ENCODE measurements around the gene LYRM7. TPM values are rescaled to one million over a fixed set of nuclear protein-coding genes. Genes with fewer than 3 reads are reported as not detected.

Gene LYRM7
- total RNA-seq, 1 experiment from 2014 or later, result 4.6 TPM

DNA sequence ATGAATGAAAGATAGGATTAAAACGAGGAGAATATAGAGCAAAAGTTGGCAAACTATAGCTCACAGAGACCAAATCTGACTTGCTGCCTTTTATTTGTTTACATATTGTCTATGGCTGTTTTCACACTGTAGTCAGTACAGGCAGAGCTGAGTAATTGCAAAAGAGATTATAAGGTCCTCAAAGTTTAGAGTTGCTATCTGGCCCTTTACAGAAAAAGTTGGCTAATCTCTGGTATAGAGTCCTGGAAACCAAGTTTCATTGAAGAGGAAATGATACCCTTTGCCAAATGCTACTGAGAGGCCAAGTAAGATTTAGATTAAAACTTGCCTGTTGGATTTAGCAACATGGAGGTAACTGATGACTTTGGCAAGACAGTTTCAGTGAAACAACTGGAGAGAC lies 36.0 kb downstream of the LYRM7 start:
- no peak for DNase-seq
- H3K27me3 ChIP-seq, result no peaks in the 10 kb centered on the region
- no peak overlapping the region for H3K4me3 ChIP-seq
- H3K9me3 ChIP-seq, result no peaks in the 10 kb centered on the region
- H3K36me3 ChIP-seq, result no peaks in the 10 kb centered on the region

DNA sequence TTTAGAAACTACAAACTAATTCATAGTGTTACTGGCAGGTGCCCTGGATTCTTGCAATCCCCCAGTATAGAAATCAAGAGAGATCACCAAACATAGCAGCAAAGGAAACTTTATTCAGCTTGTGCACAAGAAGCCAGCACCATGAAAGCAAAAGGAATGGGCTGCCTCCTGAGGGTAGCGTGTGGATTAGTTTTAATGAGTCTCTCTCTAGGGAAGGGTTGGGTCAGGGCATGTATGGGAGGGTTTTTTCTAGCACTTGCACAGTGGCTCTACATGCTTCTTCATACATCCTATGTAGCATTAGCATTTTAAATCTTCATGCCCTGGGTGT lies 38.4 kb downstream of the LYRM7 start:
- Histone ChIP-seq H3K4me3 (no peak overlapping the region), H3K36me3 (no peaks in the 10 kb centered on the region), H3K27me3 (no peaks in the 10 kb centered on the region), H3K9me3 (no peaks in the 10 kb centered on the region)
- DNase-seq, result no peak

DNA sequence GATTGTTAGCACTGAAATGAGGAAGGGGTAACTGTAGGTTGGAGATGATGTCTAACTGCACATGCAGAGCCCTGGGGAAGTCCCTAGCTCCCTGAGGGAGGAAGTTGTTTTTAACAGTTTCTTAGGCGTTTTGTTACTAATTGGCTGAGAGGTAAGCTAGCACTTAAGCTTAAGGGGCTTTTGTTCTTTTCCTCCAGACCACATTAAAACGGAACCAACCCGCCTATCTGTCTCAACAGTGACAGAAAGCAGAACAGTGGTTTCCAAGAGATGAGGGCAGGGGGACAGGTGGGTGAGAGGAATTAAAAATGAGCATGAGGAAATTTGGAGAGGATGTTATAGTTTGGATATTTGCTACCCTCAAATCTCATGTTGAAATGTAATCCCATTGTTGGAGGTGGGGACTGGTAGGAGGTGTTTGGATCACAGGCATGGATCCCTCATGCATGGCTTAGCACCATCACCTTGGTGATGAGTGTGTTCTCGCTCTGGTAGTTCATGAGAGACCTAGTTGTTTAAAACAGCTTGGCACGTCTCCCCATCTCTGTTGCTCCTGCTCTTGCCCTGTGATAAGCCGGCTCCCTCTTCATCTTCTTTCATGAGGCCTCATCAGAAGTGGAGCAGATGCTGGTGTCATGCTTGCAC lies 38.9 kb downstream of the LYRM7 start:
- no peak for DNase-seq
- H3K9me3 ChIP-seq, result no peaks in the 10 kb centered on the region
- H3K27me3 ChIP-seq, result no peaks in the 10 kb centered on the region
- no peak overlapping the region for H3K4me3 ChIP-seq
- H3K36me3 ChIP-seq, result no peaks in the 10 kb centered on the region

DNA sequence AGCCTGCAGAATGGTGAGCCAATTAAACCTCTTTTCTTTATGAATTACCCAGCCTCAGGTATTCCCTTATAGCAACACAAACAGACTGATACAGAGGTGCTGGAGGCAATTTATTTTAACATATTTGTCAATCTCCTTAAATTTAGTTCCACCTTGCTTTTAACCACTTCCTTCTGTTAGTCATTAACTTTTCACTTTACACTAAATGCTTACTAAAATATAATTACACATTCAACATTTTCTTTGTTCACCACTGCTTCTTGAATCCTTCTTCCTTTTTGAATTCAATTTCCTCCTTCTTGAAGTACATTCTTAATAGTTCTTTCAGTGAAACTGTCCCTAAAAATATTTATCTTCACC lies 39.4 kb downstream of the LYRM7 start:
- no peaks in the 10 kb centered on the region for H3K27me3 ChIP-seq

DNA sequence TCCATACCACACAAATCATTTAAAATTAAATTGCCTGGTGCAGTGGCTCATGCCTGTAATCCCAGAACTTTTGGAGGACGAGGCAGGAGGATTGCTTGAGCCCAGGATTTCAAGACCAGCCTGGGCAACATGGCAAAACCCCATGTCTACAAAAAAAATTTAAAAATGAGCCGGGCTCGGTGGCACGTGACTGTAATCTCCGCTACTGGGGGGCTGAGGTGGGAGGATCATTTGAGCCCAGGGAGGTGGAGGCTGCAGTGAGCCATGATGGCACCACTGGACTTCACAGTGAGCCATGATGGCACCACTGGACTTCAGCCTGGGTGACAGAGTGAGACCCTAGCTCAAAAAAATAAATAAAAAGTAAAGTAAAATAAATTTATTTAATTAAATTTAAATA lies 40.9 kb downstream of the LYRM7 start:
- H3K36me3 ChIP-seq, result no peaks in the 10 kb centered on the region
- DNase-seq, result no peak
- H3K4me3 ChIP-seq, result no peak overlapping the region
- no peaks in the 10 kb centered on the region for H3K9me3 ChIP-seq
- H3K27me3 ChIP-seq, result no peaks in the 10 kb centered on the region

More for the DNA sequence above, 39.4 kb downstream of the LYRM7 start:
- Histone ChIP-seq H3K36me3 (no peaks in the 10 kb centered on the region), H3K9me3 (no peaks in the 10 kb centered on the region), H3K4me3 (no peak overlapping the region)
- DNase-seq, result no peak

DNA sequence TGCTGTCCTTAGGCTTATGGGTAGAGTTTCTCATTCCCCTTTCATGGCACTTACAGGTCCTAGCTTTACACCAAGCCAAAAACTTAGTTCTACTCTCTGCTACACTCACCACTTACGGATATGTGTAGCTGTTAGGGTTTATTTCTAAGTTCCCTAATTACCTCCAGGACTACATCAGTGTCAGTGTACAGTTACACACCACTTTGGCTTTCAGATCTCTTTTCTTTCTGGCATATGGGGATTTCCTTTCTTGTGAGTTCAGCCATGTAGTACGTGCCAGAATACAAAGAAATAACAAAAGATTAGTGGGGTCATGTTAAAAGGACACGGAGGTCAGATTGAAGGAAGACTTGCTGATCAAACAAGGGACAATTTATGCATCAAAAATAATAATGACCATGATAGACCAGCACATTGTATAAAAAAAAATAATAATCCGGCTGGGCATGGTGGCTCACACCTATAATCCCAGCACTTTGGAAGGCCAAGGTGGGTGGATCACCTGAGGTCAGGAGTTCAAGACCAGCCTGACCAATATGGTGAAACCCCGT lies 41.8 kb downstream of the LYRM7 start:
- H3K27me3 ChIP-seq, result no peaks in the 10 kb centered on the region
- H3K9me3 ChIP-seq, result no peaks in the 10 kb centered on the region
- H3K4me3 ChIP-seq, result no peak overlapping the region
- no peaks in the 10 kb centered on the region for H3K36me3 ChIP-seq
- DNase-seq, result no peak

DNA sequence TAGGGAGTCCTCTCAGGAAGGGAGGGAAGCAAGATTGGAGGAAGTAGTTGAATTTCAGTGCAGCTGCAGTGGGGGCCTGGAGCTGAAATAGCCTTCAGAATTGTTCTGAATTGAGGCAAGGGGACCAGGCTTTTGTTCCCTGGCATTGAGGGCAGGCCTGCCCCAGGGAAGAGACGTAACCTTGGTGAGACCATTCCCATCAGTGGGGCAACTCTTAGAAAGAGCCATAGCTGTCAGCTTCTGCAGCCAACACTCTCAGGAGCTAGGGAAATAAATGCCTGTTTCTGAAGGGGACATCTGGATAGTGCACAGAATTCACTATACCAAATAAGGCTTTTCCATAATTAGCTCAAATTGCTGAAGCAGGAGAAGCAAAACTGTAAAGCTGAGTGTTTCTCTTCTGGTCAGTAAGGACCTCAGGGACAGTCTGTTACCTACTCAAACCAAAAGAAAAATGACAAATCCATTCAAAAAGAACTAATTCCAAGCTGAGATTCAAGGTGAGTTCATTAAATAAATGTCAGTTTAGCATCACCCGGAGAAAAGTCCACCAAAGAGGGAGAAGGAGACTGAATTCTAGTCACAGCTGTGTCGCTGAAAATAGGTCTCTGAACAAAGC lies 44.0 kb downstream of the LYRM7 start:
- no peak for DNase-seq
- Histone ChIP-seq H3K36me3 (no peaks in the 10 kb centered on the region), H3K9me3 (no peaks in the 10 kb centered on the region), H3K27me3 (no peaks in the 10 kb centered on the region), H3K4me3 (no peak overlapping the region)

DNA sequence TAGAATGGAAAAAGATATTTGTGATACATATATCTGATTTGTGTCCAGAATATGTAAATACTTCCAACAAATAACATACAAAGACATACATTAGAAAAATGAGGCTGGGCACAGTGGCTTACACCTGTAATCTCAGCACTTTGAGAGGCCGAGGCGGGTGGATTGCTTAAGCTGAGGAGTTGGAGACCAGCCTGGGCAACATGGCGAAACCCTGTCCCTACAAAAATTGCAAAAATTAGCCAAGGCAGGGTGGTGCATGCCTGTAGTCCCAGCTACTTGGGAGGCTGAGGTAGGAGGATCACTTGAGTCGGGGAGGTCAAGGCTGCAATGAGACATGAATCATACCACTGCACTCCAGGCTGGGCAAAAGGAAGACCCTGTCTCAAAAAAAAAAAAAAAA lies 47.0 kb downstream of the LYRM7 start:
- DNase-seq, result no peak
- no peak overlapping the region for H3K4me3 ChIP-seq

DNA sequence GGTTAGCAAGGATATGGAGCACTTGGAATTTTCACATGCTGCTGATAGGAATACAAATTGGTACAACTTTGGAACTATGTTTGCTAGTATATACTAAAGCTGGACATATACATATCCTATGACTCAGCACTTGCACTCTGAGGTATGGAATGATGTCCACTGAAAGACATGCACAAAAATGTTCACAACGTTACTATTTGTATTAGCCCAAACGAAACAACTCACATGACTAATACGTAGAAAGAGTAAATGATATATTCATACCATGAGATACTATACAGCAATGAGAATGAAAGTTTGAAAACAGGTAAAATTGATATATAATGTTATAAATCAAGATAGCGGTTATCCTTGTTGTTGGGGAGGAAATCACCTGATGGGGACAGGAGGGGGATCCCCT lies 47.6 kb downstream of the LYRM7 start:
- H3K36me3 ChIP-seq, result no peaks in the 10 kb centered on the region
- no peak for DNase-seq
- no peak overlapping the region for H3K4me3 ChIP-seq
- H3K9me3 ChIP-seq, result no peaks in the 10 kb centered on the region
- no peaks in the 10 kb centered on the region for H3K27me3 ChIP-seq

More for the DNA sequence above, 47.0 kb downstream of the LYRM7 start:
- no peaks in the 10 kb centered on the region for H3K27me3 ChIP-seq
- no peaks in the 10 kb centered on the region for H3K36me3 ChIP-seq
- H3K9me3 ChIP-seq, result no peaks in the 10 kb centered on the region

DNA sequence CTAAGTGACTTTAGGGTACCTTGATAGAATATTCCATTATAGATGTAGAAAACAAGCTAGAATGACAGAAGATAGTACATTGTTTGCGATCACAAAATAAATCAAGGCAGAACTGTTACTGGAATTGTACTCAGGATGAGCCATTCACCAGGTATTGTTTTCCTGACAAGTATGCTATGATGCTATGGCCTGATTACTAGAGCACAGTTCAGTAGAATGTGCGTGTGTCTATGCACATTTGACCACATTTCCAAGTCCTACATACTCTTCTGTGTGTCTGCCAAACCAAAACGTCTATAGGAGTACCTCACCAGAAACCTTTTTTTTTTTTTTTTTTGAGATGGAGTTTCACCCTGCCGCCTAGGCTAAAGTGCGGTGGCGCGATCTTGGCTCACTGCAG lies 49.8 kb downstream of the LYRM7 start:
- Histone ChIP-seq H3K36me3 (no peaks in the 10 kb centered on the region), H3K4me3 (no peak overlapping the region), H3K9me3 (no peaks in the 10 kb centered on the region), H3K27me3 (no peaks in the 10 kb centered on the region)
- DNase-seq, result no peak

DNA sequence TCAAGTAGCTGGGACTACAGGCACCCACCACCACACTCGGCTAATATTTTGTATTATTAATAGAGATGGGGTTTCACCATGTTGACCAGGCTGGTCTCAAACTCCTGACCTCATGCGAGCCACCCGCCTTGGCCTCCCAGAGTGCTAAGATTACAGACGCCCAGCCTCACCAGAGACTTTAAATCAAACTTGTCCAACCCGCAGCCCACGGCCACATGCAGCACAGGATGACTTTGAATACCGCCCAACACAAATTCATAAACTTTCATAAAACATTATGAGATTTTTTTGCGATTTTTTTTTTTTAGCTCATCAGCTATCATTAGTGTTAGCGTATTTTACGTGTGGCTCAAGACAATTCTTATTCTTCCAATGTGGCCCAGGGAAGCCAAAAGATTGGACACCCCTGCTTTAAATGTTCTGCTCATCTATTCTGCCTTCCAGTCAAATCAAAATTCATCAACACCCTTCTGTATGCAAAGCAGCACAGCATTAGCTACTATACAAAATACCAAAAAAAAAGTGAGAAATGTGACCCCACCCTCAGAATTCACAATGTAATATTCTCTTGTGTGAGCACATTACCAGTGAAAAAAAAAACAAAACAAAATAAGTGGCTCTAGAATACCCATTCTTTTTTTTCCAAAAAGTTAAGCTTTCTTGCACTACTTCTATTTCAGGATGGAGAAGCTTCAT lies 50.4 kb downstream of the LYRM7 start:
- DNase-seq, result no peak
- Histone ChIP-seq H3K4me3 (no peak overlapping the region), H3K27me3 (no peaks in the 10 kb centered on the region), H3K9me3 (no peaks in the 10 kb centered on the region), H3K36me3 (no peaks in the 10 kb centered on the region)

DNA sequence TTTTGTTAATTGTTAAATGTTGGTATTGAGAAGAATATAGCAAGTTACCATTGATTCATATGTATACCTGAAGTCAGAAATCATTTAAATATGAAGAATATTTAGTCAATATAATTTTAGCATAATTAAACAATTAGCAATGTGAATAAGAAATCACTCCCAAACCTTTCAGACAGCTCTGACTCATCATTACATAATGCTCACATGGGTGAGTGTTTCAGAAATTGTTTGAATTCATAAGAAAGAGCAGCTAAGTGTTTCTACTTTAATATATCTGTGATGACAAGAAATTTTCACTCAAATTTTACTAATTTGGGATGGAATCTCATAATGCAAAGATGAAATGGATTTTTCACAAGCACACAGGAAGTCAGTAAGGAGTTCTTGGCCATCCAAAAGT lies 51.1 kb downstream of the LYRM7 start:
- Histone ChIP-seq H3K36me3 (no peaks in the 10 kb centered on the region), H3K4me3 (no peak overlapping the region), H3K27me3 (no peaks in the 10 kb centered on the region), H3K9me3 (no peaks in the 10 kb centered on the region)
- DNase-seq, result no peak

DNA sequence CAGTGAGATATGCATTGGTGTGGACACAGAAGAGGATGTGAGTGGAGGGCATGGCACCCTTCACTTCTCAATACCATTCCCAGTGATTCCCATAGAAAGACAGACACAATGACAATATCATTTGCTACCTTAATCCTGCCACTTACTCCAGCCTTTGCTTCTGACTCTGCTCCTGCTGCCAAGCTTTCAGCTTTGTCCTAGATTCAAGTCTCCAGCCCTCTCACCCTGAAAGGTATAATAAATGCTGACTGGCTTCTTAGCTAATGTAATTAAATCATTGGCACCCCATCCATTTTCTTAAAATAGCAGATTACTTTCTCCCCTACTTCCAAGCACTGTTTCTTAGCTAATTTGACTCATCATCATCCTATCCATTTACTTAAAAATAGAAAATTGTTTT lies 52.0 kb downstream of the LYRM7 start:
- no peak overlapping the region for H3K4me3 ChIP-seq
- H3K27me3 ChIP-seq, result no peaks in the 10 kb centered on the region
- no peaks in the 10 kb centered on the region for H3K9me3 ChIP-seq
- DNase-seq, result no peak
- H3K36me3 ChIP-seq, result no peaks in the 10 kb centered on the region

DNA sequence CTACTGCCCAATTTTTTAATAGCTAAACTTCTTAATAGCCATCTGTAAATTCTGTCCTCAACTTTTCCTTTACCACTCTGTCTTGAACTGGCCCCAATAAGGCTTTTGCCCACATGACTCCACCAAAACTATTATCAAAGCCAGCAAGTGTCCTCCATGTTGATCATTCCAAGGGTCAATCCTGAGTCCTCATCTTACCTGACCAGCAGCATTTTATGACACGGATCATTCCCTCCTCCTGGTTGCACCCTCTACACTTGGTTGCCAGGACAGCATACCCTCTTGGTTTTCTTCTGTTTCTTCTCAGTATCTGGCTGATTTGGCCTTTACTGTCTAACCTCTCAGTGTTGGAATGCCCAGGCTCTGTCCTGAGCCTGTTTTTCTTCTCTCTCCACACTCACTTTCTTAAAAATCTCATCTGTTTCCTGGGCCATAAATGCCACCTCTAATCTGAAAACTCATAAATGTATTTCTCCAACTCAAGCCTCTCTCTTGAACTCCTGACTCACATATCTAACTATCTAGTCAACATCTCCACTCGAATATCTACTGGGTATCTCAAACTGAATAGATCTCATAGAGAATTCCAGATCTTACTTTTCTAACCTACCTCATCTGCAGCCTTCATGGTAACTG lies 53.1 kb downstream of the LYRM7 start:
- Histone ChIP-seq H3K9me3 (no peaks in the 10 kb centered on the region), H3K27me3 (no peaks in the 10 kb centered on the region), H3K36me3 (no peaks in the 10 kb centered on the region), H3K4me3 (no peak overlapping the region)
- DNase-seq, result no peak

DNA sequence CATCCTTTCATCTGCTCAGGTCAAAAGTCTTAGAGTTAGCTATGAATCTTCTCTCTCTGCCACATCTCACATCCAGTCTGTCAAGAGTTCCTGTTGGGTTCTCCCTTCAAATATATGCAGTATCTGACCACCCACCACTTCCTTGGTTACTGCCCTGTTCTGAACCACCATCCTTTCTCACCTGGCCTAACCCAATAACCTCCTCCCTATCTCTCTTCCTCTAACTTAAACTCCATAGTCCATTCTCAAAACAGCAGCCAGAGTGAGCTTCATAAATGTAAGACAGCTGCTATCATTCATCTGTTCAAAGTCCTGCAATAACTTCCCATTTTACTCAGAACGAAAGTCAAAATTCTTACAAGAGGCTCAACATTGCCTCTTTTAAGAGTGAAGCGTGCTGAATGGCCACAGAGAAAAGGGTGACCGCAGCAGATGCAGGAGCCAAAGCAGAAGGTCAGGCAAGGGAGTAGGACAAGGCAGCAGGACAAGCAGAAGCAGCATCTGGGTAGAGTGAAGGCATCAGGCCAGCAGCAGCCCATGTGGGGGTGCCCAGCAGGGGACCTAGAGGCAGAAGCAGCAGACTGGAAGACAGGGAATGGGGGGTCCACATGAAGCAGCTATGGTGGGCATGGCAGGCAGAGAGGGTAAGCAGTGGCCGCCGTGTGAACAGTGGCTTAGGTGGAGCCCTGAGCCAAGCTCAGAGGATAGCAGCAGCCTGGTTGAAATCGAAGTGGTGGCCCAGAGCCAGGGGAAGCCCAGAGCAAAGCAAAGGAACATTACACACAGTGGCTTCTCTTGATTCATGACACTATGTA lies 53.9 kb downstream of the LYRM7 start:
- Histone ChIP-seq H3K4me3 (no peak overlapping the region), H3K36me3 (no peaks in the 10 kb centered on the region), H3K27me3 (no peaks in the 10 kb centered on the region), H3K9me3 (no peaks in the 10 kb centered on the region)
- no peak for DNase-seq

DNA sequence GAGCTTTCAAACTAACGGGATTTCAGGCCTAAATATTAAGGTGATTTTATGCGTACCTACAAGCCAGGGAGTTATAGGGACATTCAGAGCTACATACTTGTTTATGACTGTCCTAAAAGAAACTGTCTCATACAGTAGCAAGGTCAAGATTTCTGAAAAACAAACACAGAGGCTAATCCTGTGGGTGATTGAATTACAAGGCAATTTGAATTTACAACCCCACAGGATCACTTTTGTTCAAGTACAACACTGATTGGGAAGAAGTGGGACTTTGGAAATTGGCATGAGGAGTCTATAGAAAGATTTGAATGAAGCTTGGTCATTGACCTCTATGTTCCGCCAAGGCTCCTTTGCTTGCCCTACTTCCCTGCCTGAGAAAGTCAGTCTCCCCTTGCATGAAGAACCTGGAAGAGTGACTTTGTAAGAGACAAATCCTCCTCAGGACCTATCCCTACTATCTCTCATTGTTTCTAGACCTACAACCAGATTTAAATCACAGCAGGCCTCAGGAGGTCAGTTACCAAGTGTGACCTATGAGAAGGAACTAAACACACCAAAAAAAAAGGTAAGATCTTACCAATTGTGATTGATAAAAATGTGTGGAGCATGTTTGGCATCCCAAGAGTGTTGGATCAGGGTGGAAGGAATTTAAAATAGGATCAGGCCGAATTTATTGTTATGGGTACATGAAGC lies 54.7 kb downstream of the LYRM7 start:
- H3K4me3 ChIP-seq, result no peak overlapping the region
- H3K36me3 ChIP-seq, result no peaks in the 10 kb centered on the region
- H3K9me3 ChIP-seq, result no peaks in the 10 kb centered on the region
- no peak for DNase-seq
- H3K27me3 ChIP-seq, result no peaks in the 10 kb centered on the region
